Nephron progenitor cell (in vitro differentiated cells): ENCODE results near the gene PARD3.
"Not testable (repeated sequence)": the region's sequence is repeated elsewhere in the genome, so short reads cannot be mapped to it uniquely, and the experiment has no call there.

ENCODE experiments used
- DNase-seq: peaks from one replicate; pipeline ENCODE4 v3.0.0; 2021
- H3K27ac Mint-ChIP-seq: 2 replicates; pipeline ENCODE4 v1.8.0; 2021; ENCODE audit warnings: mild to moderate bottlenecking, moderate library complexity, mixed read lengths
- H3K27me3 Mint-ChIP-seq: 2 replicates; pipeline ENCODE4 v1.8.0; 2021; ENCODE audit warnings: mild to moderate bottlenecking, low read depth, mixed read lengths; ENCODE audit not compliant: poor library complexity
- H3K36me3 Mint-ChIP-seq: 2 replicates; pipeline ENCODE4 v1.8.0; 2021; ENCODE audit warnings: low read depth, mixed read lengths
- H3K4me1 Mint-ChIP-seq: 2 replicates; pipeline ENCODE4 v1.8.0; 2021; ENCODE audit warnings: mixed read lengths
- H3K4me3 Mint-ChIP-seq: 2 replicates; pipeline ENCODE4 v1.8.0; 2021; ENCODE audit warnings: mild to moderate bottlenecking, moderate library complexity, mixed read lengths
- H3K9me3 Mint-ChIP-seq: 2 replicates; pipeline ENCODE4 v1.8.0; 2021; ENCODE audit warnings: mild to moderate bottlenecking, moderate library complexity, mixed read lengths
- CTCF ChIP-seq: fragments of 200-600 bp; sonication (generic); IDR thresholded peaks from 2 replicates; pipeline ENCODE4 v1.5.0; 2021; ENCODE audit warnings: antibody characterized with exemption

The PARD3 gene

GRCh38 chr10:34753014-34753757 is 61.9 kb downstream of the PARD3 start:
- H3K4me1 Mint-ChIP-seq: peaks cover 33% of the 10 kb centered on the region
- no peak for DNase-seq
- H3K9me3 Mint-ChIP-seq: peaks cover 3% of the 10 kb centered on the region
- no peak for TF ChIP-seq CTCF
- peaks cover 5% of the 10 kb centered on the region for H3K36me3 Mint-ChIP-seq
- peak overlapping the region; percentile 33 for H3K4me3 Mint-ChIP-seq
- H3K27ac Mint-ChIP-seq: no peak overlapping the region
- H3K27me3 Mint-ChIP-seq: peaks cover 7% of the 10 kb centered on the region

DNA sequence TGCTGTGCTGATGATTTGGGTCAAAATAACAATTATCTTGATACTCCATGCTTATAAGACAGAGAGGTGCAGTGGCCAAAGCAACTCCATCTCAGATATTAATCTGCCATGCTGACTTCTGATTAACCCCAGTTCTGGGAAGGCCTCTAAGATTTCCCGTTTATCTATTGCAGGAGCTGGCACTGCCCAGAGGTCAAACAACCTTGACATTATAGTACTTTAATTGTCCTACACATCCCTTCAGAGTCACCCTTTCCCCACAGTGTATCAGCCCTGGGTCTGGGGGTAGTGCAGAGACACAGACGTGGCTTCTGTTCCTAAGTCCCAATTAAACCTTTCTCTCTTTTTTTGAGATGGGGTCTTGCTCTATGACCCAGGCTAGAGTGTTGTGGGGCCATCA is 63.8 kb downstream of the PARD3 start:
- Mint-ChIP-seq H3K27me3 (peaks cover 10% of the 10 kb centered on the region), H3K9me3 (peaks cover 3% of the 10 kb centered on the region), H3K4me3 (no peak overlapping the region), H3K4me1 (peaks cover 42% of the 10 kb centered on the region), H3K27ac (no peak overlapping the region), H3K36me3 (no peaks in the 10 kb centered on the region)
- no peak for TF ChIP-seq CTCF
- DNase-seq: no peak

DNA sequence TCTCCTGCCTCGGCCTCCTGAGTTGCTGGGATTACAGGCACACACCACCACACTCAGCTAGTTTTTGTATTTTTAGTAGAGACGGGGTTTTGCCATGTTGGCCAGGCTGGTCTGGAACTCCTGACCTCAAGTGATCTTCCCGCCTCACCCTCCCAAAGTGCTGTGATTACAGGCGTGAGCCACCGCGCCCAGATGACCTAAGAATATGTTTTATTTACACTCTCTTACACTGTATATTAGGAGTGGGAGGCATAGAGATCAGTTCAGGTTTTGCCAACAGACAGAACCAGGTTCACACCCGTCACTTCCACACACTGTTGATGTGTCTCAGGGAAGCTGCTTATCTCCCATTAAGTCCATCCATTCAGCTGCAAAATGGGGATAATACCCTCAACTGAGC is 64.3 kb downstream of the PARD3 start:
- not testable (repeated sequence) for H3K36me3 Mint-ChIP-seq, H3K27ac Mint-ChIP-seq, H3K4me3 Mint-ChIP-seq, H3K9me3 Mint-ChIP-seq, DNase-seq
- peaks cover 42% of the 10 kb centered on the region for H3K4me1 Mint-ChIP-seq
- peaks cover 10% of the 10 kb centered on the region for H3K27me3 Mint-ChIP-seq

DNA sequence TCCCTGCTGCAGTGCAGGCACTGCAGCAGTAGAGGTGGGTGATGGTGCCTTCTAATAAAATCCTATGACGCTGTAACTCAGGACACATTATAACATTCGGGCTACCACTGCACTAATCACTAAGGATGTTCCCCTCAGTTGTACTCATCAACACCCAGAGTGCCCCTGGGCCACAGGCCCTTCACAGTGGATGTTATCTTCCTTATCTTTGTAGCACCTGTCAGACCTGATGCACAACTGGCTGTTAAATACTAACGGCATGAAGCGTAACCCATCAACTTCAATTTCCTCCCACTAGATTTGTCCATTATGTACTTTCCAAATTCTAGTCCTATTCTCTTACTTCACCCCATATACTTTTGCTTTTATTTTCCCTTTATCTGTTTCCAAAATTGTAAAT is 66.3 kb downstream of the PARD3 start:
- Mint-ChIP-seq H3K36me3 (no peaks in the 10 kb centered on the region), H3K27me3 (peaks cover 10% of the 10 kb centered on the region), H3K9me3 (peaks cover 3% of the 10 kb centered on the region), H3K27ac (peak overlapping the region; percentile 59), H3K4me1 (peaks cover 49% of the 10 kb centered on the region), H3K4me3 (no peak overlapping the region)
- DNase-seq: no peak
- TF ChIP-seq CTCF: no peak

DNA sequence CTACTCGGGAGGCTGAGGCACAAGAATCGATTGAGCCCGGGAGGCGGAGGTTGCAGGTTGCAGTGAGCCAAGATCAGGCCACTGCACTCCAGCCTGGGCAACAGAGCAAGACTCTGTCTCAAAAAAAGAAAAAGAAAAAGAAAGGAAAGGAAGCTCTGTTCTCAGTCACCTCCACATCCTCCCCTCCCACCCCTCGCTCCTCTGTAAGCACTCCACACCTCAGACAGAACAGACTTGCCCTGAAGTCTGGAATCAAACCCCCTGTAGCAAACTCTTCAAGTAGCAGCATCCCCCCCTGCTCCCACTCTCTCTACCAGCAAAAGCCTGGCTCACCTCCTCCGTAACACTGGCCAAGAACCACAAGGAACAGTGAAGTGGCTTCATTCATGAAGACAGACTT is 66.7 kb downstream of the PARD3 start:
- TF ChIP-seq CTCF: no peak
- peaks cover 49% of the 10 kb centered on the region for H3K4me1 Mint-ChIP-seq
- H3K9me3 Mint-ChIP-seq: peaks cover 3% of the 10 kb centered on the region
- no peaks in the 10 kb centered on the region for H3K36me3 Mint-ChIP-seq
- H3K27ac Mint-ChIP-seq: peak overlapping the region; percentile 59
- DNase-seq: no peak
- H3K4me3 Mint-ChIP-seq: no peak overlapping the region
- H3K27me3 Mint-ChIP-seq: peaks cover 10% of the 10 kb centered on the region

DNA sequence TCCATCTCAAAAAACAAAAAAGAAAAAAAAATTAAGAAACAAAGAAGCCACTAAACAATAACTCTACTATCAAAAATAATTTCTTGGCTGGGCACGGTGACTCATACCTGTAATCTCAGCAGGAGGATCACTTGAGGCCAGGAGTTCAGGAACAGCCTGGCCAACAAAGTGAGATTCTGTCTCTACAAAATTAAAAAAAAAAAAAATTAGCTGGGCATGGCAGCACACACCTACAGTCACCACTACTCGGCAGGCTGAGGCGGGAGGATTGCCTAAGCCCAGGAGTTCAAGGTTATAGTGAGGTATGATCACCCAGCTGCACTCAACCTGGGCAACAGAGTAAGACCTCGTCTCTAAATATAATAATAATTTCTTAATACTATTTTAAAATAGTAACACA is 69.0 kb downstream of the PARD3 start:
- TF ChIP-seq CTCF: no peak
- no peaks in the 10 kb centered on the region for H3K36me3 Mint-ChIP-seq
- H3K4me3 Mint-ChIP-seq: no peak overlapping the region
- peaks cover 54% of the 10 kb centered on the region for H3K4me1 Mint-ChIP-seq
- H3K9me3 Mint-ChIP-seq: peaks cover 3% of the 10 kb centered on the region
- peaks cover 10% of the 10 kb centered on the region for H3K27me3 Mint-ChIP-seq
- no peak overlapping the region for H3K27ac Mint-ChIP-seq
- no peak for DNase-seq
